SK-N-SH (cell line): Measurements from ENCODE around the gene TXNDC8.

Source experiments
- CTCF ChIP-seq: fragments of 200-600 bp; sonication (generic); IDR thresholded peaks from 2 replicates; pipeline ENCODE4 v1.6.1; 2017; ENCODE audit warnings: antibody characterized with exemption, mild to moderate bottlenecking, moderate library complexity
- EP300 ChIP-seq, 2 experiments: IDR thresholded peaks; 2 replicates each; pipeline versions ENCODE4 v1.4.0 to v1.6.1; 2012; ENCODE audit warnings: borderline replicate concordance in 1 of 2, low read depth in 1 of 2, low read length in 1 of 2
- IRF3 ChIP-seq: fragments of 150-350 bp; IDR thresholded peaks from 2 replicates; pipeline ENCODE4 v1.6.1; 2016; ENCODE audit warnings: mild to moderate bottlenecking, low read depth, low read length
- NRF1 ChIP-seq: IDR thresholded peaks from 2 replicates; pipeline ENCODE4 v1.6.1; 2012; ENCODE audit warnings: low read depth, mild to moderate bottlenecking, low read length
- RXRA ChIP-seq: IDR thresholded peaks from 2 replicates; pipeline ENCODE4 v1.4.0; 2012; ENCODE audit warnings: low read depth, mild to moderate bottlenecking, borderline replicate concordance
- SMC3 ChIP-seq: IDR thresholded peaks from 2 replicates; pipeline ENCODE4 v1.6.1; 2012; ENCODE audit warnings: low read depth, low read length, improper control_type of control experiment

- no peak for TF ChIP-seq CTCF
- no peak for TF ChIP-seq SMC3
- TF ChIP-seq RXRA = no peak
- TF ChIP-seq EP300 (IDR thresholded peaks at IDR 0.05; ENCODE audit: borderline replicate concordance in 1 of 2, low read depth in 1 of 2, low read length in 1 of 2) = no peak
- no peak for TF ChIP-seq IRF3
- no peak for TF ChIP-seq NRF1
These were observed 13.4 kb upstream of the TXNDC8 start for GRCh38 chr9:110351009-110351467.
